Measurements from ENCODE around the gene SALL4.
"Not testable (repeated sequence)": the region's sequence is repeated elsewhere in the genome, so short reads cannot be mapped to it uniquely, and the experiment has no call there.

The SALL4 gene

DNA sequence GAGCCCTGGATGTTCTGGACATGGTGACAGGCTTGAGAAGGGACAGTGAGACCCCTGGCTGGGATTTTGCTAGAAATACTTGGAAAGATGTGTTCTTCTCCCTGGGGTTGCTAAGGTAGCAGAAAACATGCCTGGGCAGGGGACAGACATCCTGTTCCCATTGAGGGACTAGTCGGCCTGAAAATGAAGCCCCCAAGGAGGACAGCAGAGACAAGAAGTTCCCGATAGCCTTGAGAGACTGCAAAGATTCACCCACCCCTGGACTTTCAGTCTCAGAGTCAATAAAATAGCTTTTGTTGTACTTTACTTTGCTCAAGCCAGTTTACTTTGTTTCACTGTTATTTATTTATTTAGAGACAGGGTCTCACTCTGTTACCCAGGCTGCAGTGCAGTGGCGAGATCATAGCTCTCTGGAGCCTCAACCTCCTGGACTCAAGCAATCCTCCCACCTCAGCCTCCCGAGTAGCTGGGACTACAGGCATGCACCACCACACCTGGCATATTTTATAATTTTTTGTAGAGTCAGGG lies 62.5 kb downstream of the SALL4 start:
- Mint-ChIP-seq H3K27me3 (no peaks in the 10 kb centered on the region), H3K36me3 (ENCODE audit: low read depth) (no peaks in the 10 kb centered on the region), H3K9me3 (no peaks in the 10 kb centered on the region), H3K4me3 (no peak overlapping the region), H3K4me1 (ENCODE audit: low read depth) (no peaks in the 10 kb centered on the region), H3K27ac (no peak overlapping the region)

DNA sequence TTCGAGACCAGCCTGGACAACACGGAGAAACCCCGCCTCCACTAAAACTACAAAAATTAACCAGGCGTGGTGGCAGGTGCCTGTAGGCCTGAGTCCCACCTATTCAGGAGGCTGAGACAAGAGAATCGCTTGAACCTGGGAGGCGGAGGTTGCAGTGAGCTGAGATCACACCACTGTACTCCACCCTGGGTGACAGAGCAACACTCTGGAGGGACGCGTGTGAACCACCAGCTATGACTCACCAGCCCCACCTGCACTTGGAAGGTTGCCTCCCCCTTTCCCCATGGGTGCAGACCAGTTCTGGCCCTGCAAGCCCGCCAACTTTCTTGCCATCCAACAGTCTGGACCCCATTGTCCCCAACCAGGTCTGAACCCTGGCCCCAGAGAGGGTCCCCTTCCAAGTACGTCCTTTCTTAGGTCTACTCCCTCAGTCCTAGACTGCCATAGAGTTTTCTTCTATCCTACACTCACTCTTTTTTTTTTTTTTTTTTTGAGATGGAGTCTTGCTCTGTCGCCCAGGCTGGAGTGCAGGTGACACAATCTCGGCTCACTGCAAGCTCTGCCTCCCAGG lies 63.4 kb downstream of the SALL4 start:
- H3K36me3 Mint-ChIP-seq (ENCODE audit: low read depth): no peaks in the 10 kb centered on the region
- no peak overlapping the region for H3K4me3 Mint-ChIP-seq
- H3K27ac Mint-ChIP-seq: peak overlapping the region; percentile 23
- H3K27me3 Mint-ChIP-seq: no peaks in the 10 kb centered on the region
- H3K9me3 Mint-ChIP-seq: no peaks in the 10 kb centered on the region
- H3K4me1 Mint-ChIP-seq (ENCODE audit: low read depth): no peaks in the 10 kb centered on the region

GRCh38 chr20:51738261-51738660 lies 64.1 kb downstream of the SALL4 start:
- not testable (repeated sequence) for H3K9me3 Mint-ChIP-seq; H3K36me3 Mint-ChIP-seq (ENCODE audit: low read depth); H3K4me1 Mint-ChIP-seq (ENCODE audit: low read depth); H3K27ac Mint-ChIP-seq; H3K4me3 Mint-ChIP-seq; H3K27me3 Mint-ChIP-seq

DNA sequence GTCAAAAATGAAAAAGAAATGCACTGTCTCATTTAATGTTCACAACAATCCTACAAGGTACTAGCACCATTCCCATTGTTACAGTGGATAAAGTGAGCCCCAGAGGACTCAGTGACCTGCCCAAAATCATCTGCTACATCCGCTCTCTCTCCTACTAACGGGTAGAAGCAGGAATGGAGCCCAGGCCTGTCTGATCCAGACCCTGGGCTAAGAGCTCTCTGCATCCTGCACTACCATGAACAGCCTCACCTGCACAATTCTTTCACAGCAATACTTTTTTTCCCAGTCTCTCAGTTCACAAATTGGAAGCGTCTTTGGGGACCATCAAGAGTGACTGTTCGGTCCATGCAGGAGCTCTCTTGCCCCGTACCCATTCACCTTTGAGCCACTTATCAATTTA lies 65.4 kb downstream of the SALL4 start:
- Mint-ChIP-seq H3K27me3 (peaks cover 5% of the 10 kb centered on the region), H3K4me3 (no peak overlapping the region), H3K4me1 (ENCODE audit: low read depth) (peaks cover 9% of the 10 kb centered on the region), H3K9me3 (no peaks in the 10 kb centered on the region), H3K27ac (no peak overlapping the region), H3K36me3 (ENCODE audit: low read depth) (no peaks in the 10 kb centered on the region)

DNA sequence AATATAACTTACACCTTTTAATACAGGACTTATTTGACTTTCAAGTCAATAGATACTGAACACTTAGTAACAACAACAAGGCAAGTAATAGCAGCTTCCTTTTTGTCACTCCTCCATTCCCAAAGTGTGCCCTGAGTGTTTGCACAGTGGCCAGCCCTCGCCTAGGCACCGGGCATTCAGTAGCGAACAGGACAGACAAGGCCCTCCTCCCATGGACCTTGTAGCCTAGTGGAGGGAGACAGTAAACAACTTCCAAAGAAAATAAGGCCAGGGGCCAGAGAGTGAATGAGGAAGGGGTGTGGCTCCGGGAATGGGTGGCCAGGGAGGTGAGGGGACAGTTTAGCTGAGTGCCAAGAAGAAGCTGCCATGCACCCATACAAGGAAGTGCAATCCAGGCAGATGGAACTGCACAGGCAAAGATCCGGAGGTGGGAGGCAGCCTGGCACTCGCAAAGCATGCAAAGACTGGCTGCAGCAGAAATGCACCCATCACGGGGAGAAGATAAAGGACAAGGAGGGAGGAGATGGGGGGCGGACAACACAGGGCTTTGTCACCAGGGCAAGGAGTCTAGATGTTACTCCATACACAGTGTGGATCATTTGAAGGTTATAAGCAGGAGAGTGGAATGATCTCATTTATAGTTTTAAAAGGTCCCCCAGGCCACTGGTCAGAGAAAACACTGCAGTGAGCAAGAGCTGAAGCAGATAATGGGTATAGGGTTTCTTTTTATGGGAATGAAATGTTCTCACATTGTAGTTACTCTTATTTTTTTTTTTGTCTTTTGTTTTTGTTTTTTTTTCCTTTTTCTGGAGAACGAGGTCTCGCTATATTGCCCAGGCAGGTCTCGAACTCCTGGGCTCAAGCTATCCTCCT lies 66.4 kb downstream of the SALL4 start:
- H3K27me3 Mint-ChIP-seq: peaks cover 5% of the 10 kb centered on the region
- H3K27ac Mint-ChIP-seq: no peak overlapping the region
- no peak overlapping the region for H3K4me3 Mint-ChIP-seq
- peaks cover 9% of the 10 kb centered on the region for H3K4me1 Mint-ChIP-seq (ENCODE audit: low read depth)
- no peaks in the 10 kb centered on the region for H3K9me3 Mint-ChIP-seq
- no peaks in the 10 kb centered on the region for H3K36me3 Mint-ChIP-seq (ENCODE audit: low read depth)

DNA sequence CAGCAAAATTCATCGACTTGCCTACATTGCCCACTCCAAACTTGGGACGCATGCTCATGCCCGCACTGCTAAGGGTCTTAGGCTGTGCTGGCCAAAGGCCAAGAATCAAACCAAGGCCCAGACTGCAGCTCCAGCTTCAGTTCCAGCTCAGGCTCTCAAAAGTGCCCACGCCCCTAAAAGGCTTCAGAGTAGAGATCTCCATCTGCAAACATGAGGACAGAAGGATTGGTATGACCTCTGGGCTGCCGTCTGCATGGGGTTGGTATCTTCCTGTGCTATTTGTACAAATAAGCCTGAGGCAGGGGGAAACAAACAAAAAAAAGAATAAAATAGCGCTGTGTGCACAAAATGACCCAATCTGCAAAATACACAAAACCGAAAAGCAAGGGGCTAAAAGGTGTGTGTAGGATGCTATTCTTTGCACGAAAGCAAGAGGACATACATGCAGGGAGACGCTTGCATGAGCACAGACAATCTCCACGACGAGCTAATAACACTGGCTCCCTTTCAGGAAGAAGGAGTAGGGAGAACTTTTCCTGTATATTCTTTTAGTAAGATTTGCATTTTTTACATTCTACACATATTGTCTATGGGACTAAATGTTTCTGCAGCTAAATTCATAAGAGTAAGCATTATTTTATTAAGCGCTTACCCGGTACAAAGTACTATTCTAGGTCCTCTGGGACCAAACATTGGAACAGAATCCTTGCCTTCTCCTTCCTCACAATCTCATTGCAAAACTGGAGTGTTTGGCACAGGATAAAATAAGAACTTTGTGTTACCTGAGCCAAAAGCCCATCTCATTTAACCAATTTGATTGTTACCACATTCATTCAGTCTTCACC lies 67.2 kb downstream of the SALL4 start:
- Mint-ChIP-seq H3K4me3 (no peak overlapping the region), H3K27ac (no peak overlapping the region), H3K27me3 (peaks cover 5% of the 10 kb centered on the region)

DNA sequence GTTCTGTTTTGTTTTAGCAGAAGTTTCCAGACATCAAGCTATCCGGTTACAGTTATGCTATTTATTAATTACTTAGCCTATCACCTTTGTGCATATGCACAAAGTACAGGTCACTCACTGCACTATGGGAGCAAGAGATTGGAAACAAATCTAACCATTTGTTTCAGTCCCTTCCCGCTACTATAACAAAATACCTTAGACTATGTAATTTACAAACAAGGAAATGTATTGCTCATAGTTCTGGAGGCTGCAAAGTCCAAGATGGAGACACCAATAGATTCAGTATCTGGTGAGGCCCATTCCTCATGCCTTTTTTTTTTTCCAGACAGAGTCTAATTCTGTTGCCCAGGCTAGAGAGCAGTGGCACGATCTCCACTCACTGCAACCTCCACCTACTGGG lies 69.3 kb downstream of the SALL4 start:
- Mint-ChIP-seq H3K27ac (no peak overlapping the region), H3K4me3 (no peak overlapping the region), H3K9me3 (no peaks in the 10 kb centered on the region), H3K36me3 (ENCODE audit: low read depth) (no peaks in the 10 kb centered on the region), H3K27me3 (peaks cover 5% of the 10 kb centered on the region), H3K4me1 (ENCODE audit: low read depth) (peaks cover 9% of the 10 kb centered on the region)

More for the DNA sequence above, 67.2 kb downstream of the SALL4 start:
- Mint-ChIP-seq H3K36me3 (ENCODE audit: low read depth) (no peaks in the 10 kb centered on the region), H3K4me1 (ENCODE audit: low read depth) (peaks cover 9% of the 10 kb centered on the region), H3K9me3 (no peaks in the 10 kb centered on the region)

Measured in stimulated activated naive CD8-positive, alpha-beta T cell treated with anti-CD3 and anti-CD28 coated beads, Interleukin-15, Interleukin-2, amounts not matched to agents 100 ng/mL and 50 ng/mL, for 24 hours (primary cell).